ENCODE results near the gene PCED1A. TPM values are rescaled to one million over a fixed set of nuclear protein-coding genes. Genes with fewer than 3 reads are reported as not detected.
"Not testable (repeated sequence)": the region's sequence is repeated elsewhere in the genome, so short reads cannot be mapped to it uniquely, and the experiment has no call there.

Gene PCED1A
- total and polyA plus RNA-seq, 9 donors, result 24.2 to 40.9 (median 30.4) TPM

GRCh38 chr20:2807929-2808328 lies 32.5 kb downstream of the PCED1A start:
- WGBS (ENCODE audit: insufficient coverage), result 40% methylated on average over 2 of the region's 9 CpGs

DNA sequence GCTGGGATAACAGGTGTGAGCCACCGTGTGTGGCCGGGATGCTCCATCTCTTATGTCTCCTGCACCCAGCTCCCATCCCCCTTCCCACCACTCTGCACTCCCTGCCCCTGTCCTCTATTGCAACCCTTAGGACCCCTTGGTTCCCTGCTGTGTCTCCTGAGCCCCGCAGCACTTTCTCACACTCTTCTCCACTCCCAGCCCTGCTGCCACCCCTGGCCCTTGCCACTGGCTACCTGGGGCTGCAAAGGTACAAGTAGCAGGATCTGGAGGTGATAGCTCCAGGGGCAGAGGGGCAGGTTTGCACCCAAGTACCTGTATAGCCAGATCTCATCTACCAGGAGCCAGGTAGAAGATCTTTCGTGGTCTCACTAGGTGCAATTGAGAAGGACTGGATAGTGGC lies 33.4 kb downstream of the PCED1A start:
- peaks cover 64% of the 10 kb centered on the region for H3K27me3 ChIP-seq (ENCODE audit: control insufficient read depth, insufficient read depth, low read length)
- WGBS (ENCODE audit: insufficient coverage), result 88% methylated on average over 3 of the region's 4 CpGs
- DNase-seq, result no peak
- H3K36me3 ChIP-seq (ENCODE audit: control insufficient read depth, insufficient read depth, low read length), result no peaks in the 10 kb centered on the region
- H3K4me3 ChIP-seq (ENCODE audit: low read length), result no peak overlapping the region
- no peak overlapping the region for H3K27ac ChIP-seq (ENCODE audit: low read length)
- H3K9me3 ChIP-seq (replicated peaks; ENCODE audit: control insufficient read depth, low read depth, low read length), result no peaks in the 10 kb centered on the region
- peaks cover 6% of the 10 kb centered on the region for H3K4me1 ChIP-seq (ENCODE audit: control insufficient read depth, insufficient read depth, low read length)

More at GRCh38 chr20:2807929-2808328, 32.5 kb downstream of the PCED1A start:
- not testable (repeated sequence) for H3K36me3 ChIP-seq (ENCODE audit: control insufficient read depth, insufficient read depth, low read length); DNase-seq; H3K4me3 ChIP-seq (ENCODE audit: low read length); H3K4me1 ChIP-seq (ENCODE audit: control insufficient read depth, insufficient read depth, low read length); H3K27ac ChIP-seq (ENCODE audit: low read length); H3K9me3 ChIP-seq (replicated peaks; ENCODE audit: control insufficient read depth, low read depth, low read length)
- H3K27me3 ChIP-seq (ENCODE audit: control insufficient read depth, insufficient read depth, low read length), result peaks cover 61% of the 10 kb centered on the region

- H3K27me3 ChIP-seq (ENCODE audit: control insufficient read depth, insufficient read depth, low read length), result peaks cover 70% of the 10 kb centered on the region
- 7% methylated on average over 3 of the region's 4 CpGs for WGBS (ENCODE audit: insufficient coverage)
- H3K4me1 ChIP-seq (ENCODE audit: control insufficient read depth, insufficient read depth, low read length), result peaks cover 9% of the 10 kb centered on the region
- H3K36me3 ChIP-seq (ENCODE audit: control insufficient read depth, insufficient read depth, low read length), result no peaks in the 10 kb centered on the region
- H3K27ac ChIP-seq (ENCODE audit: low read length), result no peak overlapping the region
- no peak for DNase-seq
- no peak overlapping the region for H3K4me3 ChIP-seq (ENCODE audit: low read length)
- no peaks in the 10 kb centered on the region for H3K9me3 ChIP-seq (replicated peaks; ENCODE audit: control insufficient read depth, low read depth, low read length)
Observed at GRCh38 chr20:2806351-2806701, 34.1 kb downstream of the PCED1A start.

DNA sequence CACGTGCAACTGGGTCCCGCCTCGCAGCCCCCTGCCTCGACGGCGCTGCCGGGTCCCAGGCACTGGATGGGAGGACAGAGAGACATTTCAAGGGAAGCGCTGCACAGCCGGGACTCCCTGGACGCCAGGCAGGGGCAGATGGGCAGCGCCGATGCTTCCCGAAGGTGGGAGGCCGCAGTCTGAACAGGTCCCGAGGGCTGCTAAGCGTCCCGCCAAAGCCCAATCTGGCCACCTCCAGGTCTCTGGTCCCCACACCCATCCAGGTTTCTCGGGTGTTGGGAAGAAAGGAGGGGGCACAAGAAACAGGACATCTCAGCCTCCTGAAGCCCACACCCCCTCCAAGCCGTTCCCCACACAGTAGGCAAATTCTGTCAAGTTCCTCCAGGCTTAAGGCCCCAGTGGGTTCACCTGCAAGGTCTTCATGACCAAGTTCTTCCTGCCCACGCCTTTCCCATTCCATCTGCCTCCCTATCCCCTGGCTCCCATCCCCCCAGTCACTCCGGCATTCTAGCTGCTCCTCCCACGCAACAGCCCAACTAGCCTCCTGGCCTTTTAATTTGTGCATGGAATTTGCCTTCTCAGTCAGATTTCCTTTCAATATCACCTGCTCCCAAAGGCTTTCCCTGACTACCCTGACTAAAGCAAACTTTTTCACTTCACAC lies 34.6 kb downstream of the PCED1A start:
- no peak for DNase-seq
- no peak overlapping the region for H3K4me3 ChIP-seq (ENCODE audit: low read length)
- no peaks in the 10 kb centered on the region for H3K9me3 ChIP-seq (replicated peaks; ENCODE audit: control insufficient read depth, low read depth, low read length)
- H3K27ac ChIP-seq (ENCODE audit: low read length), result no peak overlapping the region
- peaks cover 14% of the 10 kb centered on the region for H3K4me1 ChIP-seq (ENCODE audit: control insufficient read depth, insufficient read depth, low read length)
- H3K36me3 ChIP-seq (ENCODE audit: control insufficient read depth, insufficient read depth, low read length), result no peaks in the 10 kb centered on the region
- WGBS (ENCODE audit: insufficient coverage), result 7% methylated on average over 19 of the region's 22 CpGs
- H3K27me3 ChIP-seq (ENCODE audit: control insufficient read depth, insufficient read depth, low read length), result peaks cover 75% of the 10 kb centered on the region

DNA sequence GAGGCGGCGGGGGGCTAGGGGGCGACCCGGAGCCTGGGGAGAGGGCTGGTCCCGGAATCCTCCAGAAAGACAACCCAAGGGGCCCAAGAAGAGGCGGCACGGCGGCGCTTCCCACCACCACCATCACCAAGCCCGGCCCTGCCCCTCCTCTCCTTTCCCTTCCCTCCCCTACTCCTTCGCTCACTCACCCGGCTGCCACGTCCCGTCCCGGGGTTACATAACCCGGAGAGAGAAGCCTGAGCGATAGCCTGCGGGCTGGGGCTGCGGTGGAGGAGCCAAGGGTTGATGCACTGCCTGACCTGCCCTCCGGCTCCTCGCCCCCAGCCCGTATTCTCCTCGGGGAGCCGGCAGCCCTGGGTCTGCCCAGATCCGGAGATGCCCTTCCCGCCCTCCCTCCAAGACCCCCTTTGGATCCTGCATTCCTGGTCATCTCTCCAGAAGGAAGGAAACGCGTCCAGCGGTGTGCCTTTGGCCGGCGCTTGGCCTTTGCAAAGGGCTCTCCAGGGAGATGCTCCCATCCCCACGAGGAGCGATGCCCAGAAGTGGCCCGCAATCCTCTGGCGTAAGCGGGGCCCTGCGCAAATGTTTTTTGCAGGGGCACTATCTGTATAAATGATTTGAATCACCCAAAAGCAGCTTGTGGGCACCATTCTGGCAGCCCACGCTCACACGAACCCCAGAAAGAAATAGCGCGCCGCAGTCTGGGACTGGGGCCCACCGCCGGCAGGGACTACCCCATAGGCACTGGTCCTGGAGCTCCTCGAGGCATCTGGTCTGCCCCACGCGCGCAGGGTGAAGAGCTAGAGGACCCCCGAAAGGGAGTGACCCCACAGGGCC lies 35.4 kb downstream of the PCED1A start:
- DNase-seq, result no peak
- Histone ChIP-seq H3K4me1 (ENCODE audit: control insufficient read depth, insufficient read depth, low read length) (peaks cover 16% of the 10 kb centered on the region), H3K9me3 (replicated peaks; ENCODE audit: control insufficient read depth, low read depth, low read length) (no peaks in the 10 kb centered on the region), H3K27ac (ENCODE audit: low read length) (no peak overlapping the region), H3K36me3 (ENCODE audit: control insufficient read depth, insufficient read depth, low read length) (no peaks in the 10 kb centered on the region), H3K4me3 (ENCODE audit: low read length) (no peak overlapping the region), H3K27me3 (ENCODE audit: control insufficient read depth, insufficient read depth, low read length) (peaks cover 77% of the 10 kb centered on the region)
- WGBS (ENCODE audit: insufficient coverage), result 4% methylated on average over 41 of the region's 49 CpGs

GRCh38 chr20:2804041-2804828 lies 36.2 kb downstream of the PCED1A start:
- Histone ChIP-seq H3K4me1 (ENCODE audit: control insufficient read depth, insufficient read depth, low read length) (peaks cover 24% of the 10 kb centered on the region), H3K36me3 (ENCODE audit: control insufficient read depth, insufficient read depth, low read length) (no peaks in the 10 kb centered on the region), H3K27ac (ENCODE audit: low read length) (no peak overlapping the region), H3K27me3 (ENCODE audit: control insufficient read depth, insufficient read depth, low read length) (peaks cover 80% of the 10 kb centered on the region), H3K9me3 (replicated peaks; ENCODE audit: control insufficient read depth, low read depth, low read length) (no peaks in the 10 kb centered on the region), H3K4me3 (ENCODE audit: low read length) (no peak overlapping the region)
- DNase-seq, result no peak
- 43% methylated on average over 14 of the region's 16 CpGs for WGBS (ENCODE audit: insufficient coverage)

GRCh38 chr20:2801286-2801728 lies 39.1 kb downstream of the PCED1A start:
- Histone ChIP-seq H3K4me3 (ENCODE audit: low read length) (peak overlapping the region; percentile 74), H3K27me3 (ENCODE audit: control insufficient read depth, insufficient read depth, low read length) (peaks cover 59% of the 10 kb centered on the region), H3K36me3 (ENCODE audit: control insufficient read depth, insufficient read depth, low read length) (peaks cover 21% of the 10 kb centered on the region), H3K27ac (ENCODE audit: low read length) (no peak overlapping the region), H3K4me1 (ENCODE audit: control insufficient read depth, insufficient read depth, low read length) (peaks cover 29% of the 10 kb centered on the region), H3K9me3 (replicated peaks; ENCODE audit: control insufficient read depth, low read depth, low read length) (no peaks in the 10 kb centered on the region)
- 6% methylated on average over 11 of the region's 13 CpGs for WGBS (ENCODE audit: insufficient coverage)
- DNase-seq, result no peak

DNA sequence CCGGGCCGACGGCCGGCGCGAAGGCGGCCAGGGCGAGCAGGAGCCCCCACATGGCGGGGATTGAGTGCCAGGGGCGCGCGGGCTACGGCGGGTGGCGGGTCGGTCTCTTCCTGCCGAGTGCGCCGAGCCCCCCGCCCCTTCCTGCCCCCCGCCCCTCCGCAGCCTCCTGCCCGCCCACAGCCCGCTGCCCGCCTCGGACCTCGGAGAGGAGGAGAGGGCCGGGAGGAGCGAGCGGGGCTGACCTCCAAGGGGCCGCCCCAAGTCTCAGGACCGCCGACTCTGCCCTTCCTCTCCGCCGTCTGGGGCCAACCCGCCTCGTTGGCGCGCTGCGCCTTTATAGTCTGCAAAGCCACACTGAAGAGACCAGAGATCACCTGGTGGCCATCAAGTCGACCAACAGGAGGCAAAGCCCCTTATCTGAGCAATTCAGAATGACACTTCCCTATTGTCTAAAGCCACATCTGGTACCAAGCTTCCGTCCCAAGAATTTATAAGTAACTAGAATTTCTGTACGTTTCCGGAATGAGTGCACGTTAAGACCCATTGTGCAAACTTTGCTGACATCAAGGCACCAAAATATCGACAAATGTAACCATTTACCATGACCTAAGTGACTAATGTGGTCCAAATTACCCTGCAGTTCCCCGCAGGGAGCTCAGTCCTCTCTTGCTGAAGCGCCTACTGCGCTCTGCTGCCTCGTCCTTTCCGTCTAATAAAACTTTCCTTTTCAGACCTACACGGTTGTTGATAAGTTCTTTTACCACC lies 39.8 kb downstream of the PCED1A start, which contains the start of gene CPXM1:
TSS of gene CPXM1 (minus strand) at position 107 of the 765 bp plus-strand sequence. CDS start at position 52, 55 bp downstream.
- Histone ChIP-seq H3K27me3 (ENCODE audit: control insufficient read depth, insufficient read depth, low read length) (peaks cover 53% of the 10 kb centered on the region), H3K27ac (ENCODE audit: low read length) (peak within 1 kb of the TSS; percentile 65), H3K36me3 (ENCODE audit: control insufficient read depth, insufficient read depth, low read length) (peaks cover 21% of the 10 kb centered on the region), H3K4me3 (ENCODE audit: low read length) (peak within 1 kb of the TSS; percentile 74), H3K9me3 (replicated peaks; ENCODE audit: control insufficient read depth, low read depth, low read length) (no peaks in the 10 kb centered on the region), H3K4me1 (ENCODE audit: control insufficient read depth, insufficient read depth, low read length) (peaks cover 29% of the 10 kb centered on the region)
- 0% methylated on average over 40 of the region's 52 CpGs for WGBS (ENCODE audit: insufficient coverage)
- peak; percentile 75 for DNase-seq

GRCh38 chr20:2799688-2800520 lies 40.6 kb downstream of the PCED1A start:
- Histone ChIP-seq H3K27ac (ENCODE audit: low read length) (peak overlapping the region; percentile 65), H3K9me3 (replicated peaks; ENCODE audit: control insufficient read depth, low read depth, low read length) (no peaks in the 10 kb centered on the region), H3K36me3 (ENCODE audit: control insufficient read depth, insufficient read depth, low read length) (peaks cover 29% of the 10 kb centered on the region), H3K4me3 (ENCODE audit: low read length) (peak overlapping the region; percentile 74), H3K27me3 (ENCODE audit: control insufficient read depth, insufficient read depth, low read length) (peaks cover 45% of the 10 kb centered on the region), H3K4me1 (ENCODE audit: control insufficient read depth, insufficient read depth, low read length) (peaks cover 27% of the 10 kb centered on the region)
- peak; percentile 60 for DNase-seq
- 1% methylated on average over 46 of the region's 61 CpGs for WGBS (ENCODE audit: insufficient coverage)
